Tibial artery (tissue), 4 donors: ENCODE data around the gene PALD1.
"Not testable (repeated sequence)": the region's sequence is repeated elsewhere in the genome, so short reads cannot be mapped to it uniquely, and the experiment has no call there.

Experiments
- DNase-seq, 2 donors: peaks; one replicate each; pipeline ENCODE4 v3.0.0-alpha.2; 2019
- H3K27ac ChIP-seq, 2 donors: fragments of 200-600 bp; sonication (generic) in 1 of 2; 1 replicate in 1 of 2; 2 replicates in 1 of 2; pipeline ENCODE4 v1.5.1; 2018 to 2019; ENCODE audit warnings: mild to moderate bottlenecking in 1 of 2
- H3K27me3 ChIP-seq, 2 donors: fragments of 200-600 bp; sonication (generic) in 1 of 2; one replicate each; pipeline versions ENCODE4 v1.5.1 to v1.6.0; 2016 to 2019
- H3K36me3 ChIP-seq, 3 donors: fragments of 200-600 bp; sonication (generic) in 2 of 3; one replicate each; pipeline ENCODE4 v1.5.1; 2016 to 2019; ENCODE audit warnings: mild to moderate bottlenecking in 2 of 3
- H3K4me1 ChIP-seq, 4 donors: fragments of 200-600 bp; sonication (generic) in 2 of 4; 1 replicate in 3 of 4; 2 replicates in 1 of 4; pipeline ENCODE4 v1.5.1; 2016 to 2019
- H3K4me3 ChIP-seq, 2 donors: fragments of 200-600 bp; sonication (generic) in 1 of 2; 1 replicate in 1 of 2; 2 replicates in 1 of 2; pipeline ENCODE4 v1.5.1; 2018 to 2019; ENCODE audit warnings: mild to moderate bottlenecking in 2 of 2
- H3K9me3 ChIP-seq, 3 donors: fragments of 200-600 bp; sonication (generic) in 1 of 3; one replicate each; pipeline ENCODE4 v1.5.1; 2016 to 2019
- CTCF ChIP-seq, 2 experiments: fragments of 200-600 bp in 1 of 2; fragments of 450-650 bp in 1 of 2; IDR thresholded peaks; one replicate each; pipeline ENCODE4 v1.5.1; 2017 to 2019; ENCODE audit warnings: antibody characterized with exemption in 2 of 2, mild to moderate bottlenecking in 1 of 2, moderate library complexity in 1 of 2
- intact Hi-C: fragments of 100-400 bp; cut with DNase I; formaldehyde crosslinking; loops from one replicate; pipeline ENCODE4 v1.15.0; 2023; ENCODE audit warnings: low total_unique reads

PALD1 gene

GRCh38 chr10:70579234-70580002 is 100.9 kb downstream of the PALD1 start:
- H3K27ac ChIP-seq: no peak overlapping the region
- peak in 1 of 2 donors; percentile 6 for DNase-seq
- H3K4me3 ChIP-seq: no peak overlapping the region
- no peaks in the 10 kb centered on the region for H3K36me3 ChIP-seq
- no peaks in the 10 kb centered on the region for H3K9me3 ChIP-seq
- H3K4me1 ChIP-seq: peaks cover 0 to 14% (median 8%) of the 10 kb centered on the region in 4 donors
- intact Hi-C loops: no loop called here
- no peaks in the 10 kb centered on the region for H3K27me3 ChIP-seq
- TF ChIP-seq CTCF (IDR thresholded peaks at IDR 0.05): no peak

DNA sequence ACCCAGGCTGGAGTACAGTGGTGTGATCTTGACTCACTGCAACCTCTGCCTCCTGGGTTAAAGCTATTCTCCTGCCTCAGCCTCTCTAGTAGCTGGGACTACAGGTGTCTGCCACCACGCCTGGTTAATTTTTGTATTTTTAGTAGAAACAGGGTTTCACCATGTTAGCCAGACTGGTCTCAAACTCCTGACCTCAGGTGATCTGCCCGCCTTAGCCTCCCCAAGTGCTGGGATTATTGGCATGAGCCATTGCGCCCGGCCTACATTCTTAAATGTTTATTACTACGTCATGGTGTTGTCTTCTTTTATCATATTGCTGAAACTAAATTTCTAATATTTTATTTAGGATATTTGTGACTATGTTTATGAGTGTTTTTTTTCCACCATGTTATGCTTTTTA is 102.6 kb downstream of the PALD1 start:
- H3K27me3 ChIP-seq: peaks cover 0 to 14% of the 10 kb centered on the region in 2 donors

DNA sequence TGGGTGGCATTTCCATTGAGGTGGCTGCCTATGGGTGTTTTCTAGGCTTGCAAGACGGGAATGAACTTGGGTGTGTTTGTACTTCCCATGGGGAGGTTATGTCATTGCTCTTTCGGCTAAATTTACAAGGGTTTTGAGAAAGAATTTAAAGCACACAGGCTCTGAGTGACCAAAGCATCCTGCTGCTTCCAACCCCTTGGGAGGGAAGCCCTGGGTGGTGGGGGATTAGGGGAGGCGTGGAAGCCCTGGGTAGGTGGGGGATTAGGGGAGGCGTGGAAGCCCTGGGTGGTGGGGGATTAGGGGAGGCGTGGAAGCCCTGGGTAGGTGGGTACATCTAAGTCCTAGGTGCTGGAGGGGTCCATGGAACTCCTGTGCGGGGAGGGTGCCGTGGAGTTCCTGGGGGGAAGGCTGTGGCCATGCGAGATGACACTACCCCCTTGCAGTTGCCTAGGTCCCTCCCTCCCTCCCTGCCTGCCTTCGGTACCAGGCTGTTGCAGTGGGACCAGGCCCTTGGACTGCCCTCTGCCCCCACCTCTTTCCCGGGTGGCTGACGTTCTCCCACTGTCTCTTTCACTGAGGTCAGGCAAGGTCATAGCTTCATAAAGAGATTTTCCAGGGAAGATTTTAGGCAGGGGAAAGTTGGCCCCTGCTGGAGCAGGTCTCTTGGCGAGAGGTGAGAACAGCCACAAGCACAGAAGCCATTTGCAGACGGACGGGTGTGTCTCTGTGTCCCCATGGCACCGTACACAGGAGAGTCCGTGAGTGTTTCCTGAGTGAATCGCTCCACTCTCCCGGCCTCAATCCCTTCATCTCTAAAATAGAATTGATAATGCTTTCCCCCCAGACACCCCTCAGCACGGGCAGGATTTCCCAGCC is 104.5 kb downstream of the PALD1 start:
- no peaks in the 10 kb centered on the region for H3K9me3 ChIP-seq
- intact Hi-C loops: no loop called here
- H3K4me3 ChIP-seq: no peak overlapping the region
- H3K27ac ChIP-seq: no peak overlapping the region
- no peaks in the 10 kb centered on the region for H3K4me1 ChIP-seq
- TF ChIP-seq CTCF (IDR thresholded peaks at IDR 0.05): no peak
- peaks cover 0 to 16% of the 10 kb centered on the region in 2 donors for H3K27me3 ChIP-seq
- no peaks in the 10 kb centered on the region for H3K36me3 ChIP-seq
- DNase-seq: peak in 1 of 2 donors; percentile 3

More for the DNA sequence above, 102.6 kb downstream of the PALD1 start:
- H3K36me3 ChIP-seq, H3K27ac ChIP-seq, H3K9me3 ChIP-seq, H3K4me1 ChIP-seq, H3K4me3 ChIP-seq, intact Hi-C loops: not testable (repeated sequence)
- DNase-seq: peak in 1 of 2 donors; percentile 3

- Histone ChIP-seq H3K9me3 (no peaks in the 10 kb centered on the region), H3K36me3 (no peaks in the 10 kb centered on the region), H3K4me3 (no peak overlapping the region), H3K4me1 (no peaks in the 10 kb centered on the region), H3K27me3 (peaks cover 0 to 16% of the 10 kb centered on the region in 2 donors), H3K27ac (no peak overlapping the region)
- peak in 1 of 2 donors; percentile 8 for DNase-seq
- intact Hi-C loops: no loop called here
- no peak for TF ChIP-seq CTCF (IDR thresholded peaks at IDR 0.05)
Measured at GRCh38 chr10:70583669-70584037, 105.1 kb downstream of the PALD1 start.

DNA sequence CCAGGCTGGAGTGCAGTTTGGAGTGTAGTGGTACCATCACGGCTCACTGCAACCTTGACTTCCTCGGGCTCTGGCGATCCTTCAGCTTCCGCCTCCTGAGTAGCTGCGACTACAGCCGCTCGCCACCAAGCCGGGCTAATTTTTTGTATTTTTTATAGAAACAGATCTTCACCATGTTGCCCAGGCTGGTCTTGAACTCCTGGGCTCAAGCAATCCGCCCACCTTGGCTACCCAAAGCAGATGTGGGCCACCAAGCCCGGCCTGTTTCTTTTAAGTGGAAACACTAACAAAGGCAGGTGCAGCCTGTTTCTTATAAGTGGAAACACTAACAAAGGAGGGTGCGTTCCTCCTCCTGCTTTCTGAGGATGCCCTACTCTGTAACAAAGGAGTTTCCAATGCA is 105.8 kb downstream of the PALD1 start:
- H3K27me3 ChIP-seq: peaks cover 0 to 16% of the 10 kb centered on the region in 2 donors
- H3K4me3 ChIP-seq: no peak overlapping the region
- intact Hi-C loops: no loop called here
- H3K4me1 ChIP-seq: no peaks in the 10 kb centered on the region
- H3K36me3 ChIP-seq: no peaks in the 10 kb centered on the region
- no peaks in the 10 kb centered on the region for H3K9me3 ChIP-seq
- H3K27ac ChIP-seq: no peak overlapping the region
- no peak for TF ChIP-seq CTCF (IDR thresholded peaks at IDR 0.05)
- peak in 1 of 2 donors; percentile 2 for DNase-seq
